ENCODE measurements around the gene AUP1.

AUP1 gene

DNA sequence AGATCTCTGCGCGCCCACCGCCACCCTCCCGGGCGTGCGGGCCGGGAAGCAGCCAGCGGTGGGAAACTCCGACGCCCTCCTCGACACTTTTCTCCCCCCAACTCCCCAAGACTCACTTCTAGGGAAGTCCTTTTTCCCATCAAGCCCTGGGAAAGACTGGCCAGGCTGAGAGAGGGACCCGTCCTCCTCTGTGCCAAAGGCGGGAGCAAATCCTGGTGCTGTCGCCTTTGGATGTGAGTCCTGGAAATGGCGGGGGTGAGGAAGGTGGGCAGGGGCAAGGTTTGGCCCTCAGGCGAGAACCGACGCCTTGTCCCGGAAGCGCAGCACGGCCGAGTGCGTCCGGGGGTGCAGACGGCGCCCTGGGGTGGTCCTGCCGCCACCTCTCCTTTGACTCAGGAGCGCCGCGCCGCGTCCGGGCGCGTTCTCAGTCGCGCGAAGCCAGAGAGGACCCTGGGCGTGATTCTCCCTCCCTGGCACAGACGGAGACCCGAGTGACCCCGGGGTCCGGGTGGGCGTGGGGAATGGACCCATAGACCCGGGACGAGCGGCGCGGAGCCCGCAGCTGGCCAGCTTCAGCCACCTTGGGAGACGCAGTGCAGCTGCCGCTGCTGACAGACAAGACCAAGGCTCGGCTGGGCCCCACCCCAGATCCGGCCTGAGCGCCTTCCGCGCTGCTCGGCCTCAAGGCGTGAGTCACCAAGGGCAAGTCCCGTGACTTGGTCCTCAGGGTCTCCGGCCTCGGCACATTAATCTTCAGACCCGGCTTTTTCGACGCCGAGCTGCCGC, 26.6 kb downstream of the AUP1 start:
- ATAC-seq, result no peak
- TF ChIP-seq ESRRG (CRISPR knock-in tag; IDR thresholded peaks at IDR 0.05) (no peak), ZFP3 (CRISPR knock-in tag; IDR thresholded peaks at IDR 0.05) (no peak), CSDC2 (CRISPR knock-in tag; IDR thresholded peaks at IDR 0.05) (no peak), OSR1 (CRISPR knock-in tag; IDR thresholded peaks at IDR 0.05) (no peak), ISL1 (CRISPR knock-in tag; IDR thresholded peaks at IDR 0.05) (no peak), RARB (CRISPR knock-in tag; IDR thresholded peaks at IDR 0.05) (no peak), CSRNP3 (CRISPR knock-in tag; IDR thresholded peaks at IDR 0.05) (no peak), ARNTL (CRISPR knock-in tag; IDR thresholded peaks at IDR 0.05; ENCODE audit: borderline replicate concordance, low read depth) (no peak)

DNA sequence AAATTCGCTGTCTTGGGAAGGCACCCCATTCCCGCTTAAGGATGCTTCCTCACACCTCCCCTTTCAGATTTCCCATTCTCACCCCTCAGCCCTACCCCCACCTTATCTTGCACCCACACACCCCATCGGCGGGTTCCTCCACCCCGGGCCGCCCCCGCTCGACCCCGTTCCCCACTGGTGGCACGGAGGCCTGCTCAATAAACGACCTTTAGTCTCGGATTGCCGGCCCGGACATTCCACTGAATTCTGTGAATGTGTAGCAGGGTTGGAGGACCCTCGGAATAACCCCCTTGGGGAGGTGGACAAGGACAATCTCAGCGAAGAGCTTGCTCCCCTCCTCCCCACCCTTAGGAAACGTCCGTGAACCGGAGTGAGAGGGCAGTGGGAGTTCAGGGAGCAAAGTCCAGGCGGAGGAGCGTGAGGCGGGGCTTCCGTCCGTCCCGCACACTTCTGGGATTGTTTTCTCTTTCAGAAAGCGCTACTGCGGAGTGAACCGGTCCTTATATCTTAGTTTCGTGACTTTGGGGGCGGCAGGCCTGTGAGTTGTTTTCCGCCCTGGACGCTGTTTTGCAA, 27.3 kb downstream of the AUP1 start:
- ATAC-seq, result no peak
- TF ChIP-seq ARNTL (CRISPR knock-in tag; IDR thresholded peaks at IDR 0.05; ENCODE audit: borderline replicate concordance, low read depth) (no peak), BACH2 (CRISPR knock-in tag; IDR thresholded peaks at IDR 0.05; ENCODE audit: borderline replicate concordance) (no peak), TOX (CRISPR knock-in tag; IDR thresholded peaks at IDR 0.05; ENCODE audit: borderline replicate concordance) (no peak), CSRNP3 (CRISPR knock-in tag; IDR thresholded peaks at IDR 0.05) (no peak), RARB (CRISPR knock-in tag; IDR thresholded peaks at IDR 0.05) (no peak), ZNF70 (CRISPR knock-in tag; IDR thresholded peaks at IDR 0.05) (no peak), ZFP3 (CRISPR knock-in tag; IDR thresholded peaks at IDR 0.05) (no peak), ZC3H10 (CRISPR knock-in tag; IDR thresholded peaks at IDR 0.05) (no peak)
- TF ChIP-seq, protein P1, sequence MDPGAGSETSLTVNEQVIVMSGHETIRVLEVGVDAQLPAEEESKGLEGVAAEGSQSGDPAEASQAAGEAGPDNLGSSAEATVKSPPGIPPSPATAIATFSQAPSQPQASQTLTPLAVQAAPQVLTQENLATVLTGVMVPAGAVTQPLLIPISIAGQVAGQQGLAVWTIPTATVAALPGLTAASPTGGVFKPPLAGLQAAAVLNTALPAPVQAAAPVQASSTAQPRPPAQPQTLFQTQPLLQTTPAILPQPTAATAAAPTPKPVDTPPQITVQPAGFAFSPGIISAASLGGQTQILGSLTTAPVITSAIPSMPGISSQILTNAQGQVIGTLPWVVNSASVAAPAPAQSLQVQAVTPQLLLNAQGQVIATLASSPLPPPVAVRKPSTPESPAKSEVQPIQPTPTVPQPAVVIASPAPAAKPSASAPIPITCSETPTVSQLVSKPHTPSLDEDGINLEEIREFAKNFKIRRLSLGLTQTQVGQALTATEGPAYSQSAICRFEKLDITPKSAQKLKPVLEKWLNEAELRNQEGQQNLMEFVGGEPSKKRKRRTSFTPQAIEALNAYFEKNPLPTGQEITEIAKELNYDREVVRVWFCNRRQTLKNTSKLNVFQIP (CRISPR knock-in tag; IDR thresholded peaks at IDR 0.05; ENCODE audit: borderline replicate concordance, low read depth), result no peak
- TF ChIP-seq, protein P2, sequence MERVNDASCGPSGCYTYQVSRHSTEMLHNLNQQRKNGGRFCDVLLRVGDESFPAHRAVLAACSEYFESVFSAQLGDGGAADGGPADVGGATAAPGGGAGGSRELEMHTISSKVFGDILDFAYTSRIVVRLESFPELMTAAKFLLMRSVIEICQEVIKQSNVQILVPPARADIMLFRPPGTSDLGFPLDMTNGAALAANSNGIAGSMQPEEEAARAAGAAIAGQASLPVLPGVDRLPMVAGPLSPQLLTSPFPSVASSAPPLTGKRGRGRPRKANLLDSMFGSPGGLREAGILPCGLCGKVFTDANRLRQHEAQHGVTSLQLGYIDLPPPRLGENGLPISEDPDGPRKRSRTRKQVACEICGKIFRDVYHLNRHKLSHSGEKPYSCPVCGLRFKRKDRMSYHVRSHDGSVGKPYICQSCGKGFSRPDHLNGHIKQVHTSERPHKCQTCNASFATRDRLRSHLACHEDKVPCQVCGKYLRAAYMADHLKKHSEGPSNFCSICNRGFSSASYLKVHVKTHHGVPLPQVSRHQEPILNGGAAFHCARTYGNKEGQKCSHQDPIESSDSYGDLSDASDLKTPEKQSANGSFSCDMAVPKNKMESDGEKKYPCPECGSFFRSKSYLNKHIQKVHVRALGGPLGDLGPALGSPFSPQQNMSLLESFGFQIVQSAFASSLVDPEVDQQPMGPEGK (CRISPR knock-in tag; IDR thresholded peaks at IDR 0.05; ENCODE audit: borderline replicate concordance), result no peak

GRCh38 chr2:74501335-74502071, 28.0 kb downstream of the AUP1 start:
- ATAC-seq, result no peak
- peak; percentile 77 for TF ChIP-seq ZNF70 (CRISPR knock-in tag; IDR thresholded peaks at IDR 0.05)
- TF ChIP-seq TSHZ2 (CRISPR knock-in tag; IDR thresholded peaks at IDR 0.05), result no peak

DNA sequence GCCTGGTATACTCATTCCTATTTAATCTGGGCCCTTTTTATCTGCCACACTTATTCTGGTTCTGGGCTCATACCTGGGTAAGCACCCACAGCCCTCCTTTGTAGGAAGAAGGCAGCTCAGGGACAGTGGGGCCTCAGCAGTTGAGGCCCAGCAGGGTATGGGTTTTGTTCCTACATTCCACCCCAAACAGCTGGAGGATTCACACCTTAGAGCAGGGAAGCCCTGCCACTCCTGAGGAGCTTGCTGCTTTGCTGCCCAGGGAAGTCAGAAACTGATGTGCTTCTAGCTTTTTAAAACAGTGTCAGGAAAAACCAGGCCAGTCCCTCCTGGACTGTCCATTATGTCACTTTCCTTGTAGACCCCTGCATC, 28.9 kb downstream of the AUP1 start:
- no peak for ATAC-seq
- TF ChIP-seq ZFP30 (CRISPR knock-in tag; IDR thresholded peaks at IDR 0.05) (no peak), ZNF70 (CRISPR knock-in tag; IDR thresholded peaks at IDR 0.05) (no peak), OSR1 (CRISPR knock-in tag; IDR thresholded peaks at IDR 0.05) (no peak), ZFP3 (CRISPR knock-in tag; IDR thresholded peaks at IDR 0.05) (no peak), SNAI2 (CRISPR knock-in tag; IDR thresholded peaks at IDR 0.05) (no peak), TCF4 (CRISPR knock-in tag; IDR thresholded peaks at IDR 0.05; ENCODE audit: borderline replicate concordance) (no peak), ZC3H10 (CRISPR knock-in tag; IDR thresholded peaks at IDR 0.05) (no peak), ZNF8 (CRISPR knock-in tag; IDR thresholded peaks at IDR 0.05) (no peak), CSRNP3 (CRISPR knock-in tag; IDR thresholded peaks at IDR 0.05) (no peak), CSDC2 (CRISPR knock-in tag; IDR thresholded peaks at IDR 0.05) (no peak), RARB (CRISPR knock-in tag; IDR thresholded peaks at IDR 0.05) (no peak), ESRRG (CRISPR knock-in tag; IDR thresholded peaks at IDR 0.05) (no peak), BACH2 (CRISPR knock-in tag; IDR thresholded peaks at IDR 0.05; ENCODE audit: borderline replicate concordance) (no peak)
- TF ChIP-seq, protein P1 (CRISPR knock-in tag; IDR thresholded peaks at IDR 0.05; ENCODE audit: borderline replicate concordance, low read depth), result no peak

Measured in SK-N-SH treated with all-trans-retinoic acid at 6 μM for 48 hours (cell line).